ENCODE results near the gene HOXD11.

HOXD11 gene

GRCh38 chr2:176122683-176123410 lies 15.8 kb downstream of the HOXD11 start, which contains the start of gene HOXD9:
Gene HOXD9 (plus strand): TSS chr2:176122719. CDS start chr2:176122769, 50 bp downstream.
- no peak for DNase-seq

- DNase-seq, result no peak
These were observed 16.5 kb downstream of the HOXD11 start for GRCh38 chr2:176123411-176124109.

GRCh38 chr2:176124110-176124946 lies 17.2 kb downstream of the HOXD11 start:
- no peak for DNase-seq

- DNase-seq, result no peak
These were observed 18.1 kb downstream of the HOXD11 start for GRCh38 chr2:176124947-176125771.

- no peak for DNase-seq
These were observed 18.6 kb downstream of the HOXD11 start for GRCh38 chr2:176125772-176126054.

GRCh38 chr2:176126929-176127773 lies 20.1 kb downstream of the HOXD11 start:
- DNase-seq, result peak; percentile 66

GRCh38 chr2:176127774-176128072 lies 20.6 kb downstream of the HOXD11 start:
- DNase-seq, result no peak

GRCh38 chr2:176128172-176128981 lies 21.3 kb downstream of the HOXD11 start:
- no peak for DNase-seq

- DNase-seq, result peak; percentile 34
These were observed 22.1 kb downstream of the HOXD11 start, which contains the start of gene HOXD8 for GRCh38 chr2:176128982-176129796. Gene HOXD8 (plus strand): TSS chr2:176129705. CDS start chr2:176130367, 662 bp downstream.

GRCh38 chr2:176129813-176130146 lies 22.7 kb downstream of the HOXD11 start:
- no peak for DNase-seq

GRCh38 chr2:176130147-176130956 lies 23.3 kb downstream of the HOXD11 start:
- peak; percentile 29 for DNase-seq

GRCh38 chr2:176130957-176131847 lies 24.1 kb downstream of the HOXD11 start:
- no peak for DNase-seq

- no peak for DNase-seq
These were observed 24.7 kb downstream of the HOXD11 start for GRCh38 chr2:176131848-176132158.

GRCh38 chr2:176132205-176133171 lies 25.4 kb downstream of the HOXD11 start:
- no peak for DNase-seq

GRCh38 chr2:176133389-176133788 lies 26.3 kb downstream of the HOXD11 start:
- no peak for DNase-seq

- DNase-seq, result no peak
These were observed 27.0 kb downstream of the HOXD11 start for GRCh38 chr2:176134035-176134434.

- peak; percentile 49 for DNase-seq
These were observed 28.0 kb downstream of the HOXD11 start for GRCh38 chr2:176135035-176135440.

Measured in kidney glomerular epithelial cell (primary cell).